ENCODE measurements around the gene TALDO1. TPM values are rescaled to one million over a fixed set of nuclear protein-coding genes. Genes with fewer than 3 reads are reported as not detected.

The TALDO1 gene
- total RNA-seq, 1 experiment from 2014 or later: 314 TPM

GRCh38 chr11:764322-765024 is 17.2 kb downstream of the TALDO1 start:
- CTCF ChIA-PET: interaction anchor here (1.3 to 7.1 kb wide), 4 partner anchors 9 to 152 kb away, joined by 3 to 94 read pairs (median 6); partner anchors contain the start of gene GATD1
- Mint-ChIP-seq H3K4me3 (no peak overlapping the region), H3K9me3 (no peaks in the 10 kb centered on the region), H3K4me1 (peaks cover 12% of the 10 kb centered on the region), H3K27me3 (ENCODE audit: low read depth) (no peaks in the 10 kb centered on the region), H3K36me3 (peaks cover 39% of the 10 kb centered on the region), H3K27ac (peak overlapping the region; percentile 38; the same call in 1 of the 2 replicates)
- POLR2A ChIA-PET: interaction anchor here (1.0 to 2.0 kb wide), 2 partner anchors 12 to 40 kb away, joined by 3 to 10 read pairs; partner anchors contain the start of gene GATD1
- DNase-seq (ENCODE audit: low spot score) (no peak), ATAC-seq (no peak)
- TF ChIP-seq ETV6 (CRISPR knock-in tag; IDR thresholded peaks at IDR 0.05): no peak
- TF ChIP-seq NFATC4 (CRISPR knock-in tag; IDR thresholded peaks at IDR 0.05): no peak
- TF ChIP-seq ZNF423 (CRISPR knock-in tag; IDR thresholded peaks at IDR 0.05): 0 out of 2 replicates have a peak, but pooled peaks have one; percentile 11
- TF ChIP-seq, protein P1, sequence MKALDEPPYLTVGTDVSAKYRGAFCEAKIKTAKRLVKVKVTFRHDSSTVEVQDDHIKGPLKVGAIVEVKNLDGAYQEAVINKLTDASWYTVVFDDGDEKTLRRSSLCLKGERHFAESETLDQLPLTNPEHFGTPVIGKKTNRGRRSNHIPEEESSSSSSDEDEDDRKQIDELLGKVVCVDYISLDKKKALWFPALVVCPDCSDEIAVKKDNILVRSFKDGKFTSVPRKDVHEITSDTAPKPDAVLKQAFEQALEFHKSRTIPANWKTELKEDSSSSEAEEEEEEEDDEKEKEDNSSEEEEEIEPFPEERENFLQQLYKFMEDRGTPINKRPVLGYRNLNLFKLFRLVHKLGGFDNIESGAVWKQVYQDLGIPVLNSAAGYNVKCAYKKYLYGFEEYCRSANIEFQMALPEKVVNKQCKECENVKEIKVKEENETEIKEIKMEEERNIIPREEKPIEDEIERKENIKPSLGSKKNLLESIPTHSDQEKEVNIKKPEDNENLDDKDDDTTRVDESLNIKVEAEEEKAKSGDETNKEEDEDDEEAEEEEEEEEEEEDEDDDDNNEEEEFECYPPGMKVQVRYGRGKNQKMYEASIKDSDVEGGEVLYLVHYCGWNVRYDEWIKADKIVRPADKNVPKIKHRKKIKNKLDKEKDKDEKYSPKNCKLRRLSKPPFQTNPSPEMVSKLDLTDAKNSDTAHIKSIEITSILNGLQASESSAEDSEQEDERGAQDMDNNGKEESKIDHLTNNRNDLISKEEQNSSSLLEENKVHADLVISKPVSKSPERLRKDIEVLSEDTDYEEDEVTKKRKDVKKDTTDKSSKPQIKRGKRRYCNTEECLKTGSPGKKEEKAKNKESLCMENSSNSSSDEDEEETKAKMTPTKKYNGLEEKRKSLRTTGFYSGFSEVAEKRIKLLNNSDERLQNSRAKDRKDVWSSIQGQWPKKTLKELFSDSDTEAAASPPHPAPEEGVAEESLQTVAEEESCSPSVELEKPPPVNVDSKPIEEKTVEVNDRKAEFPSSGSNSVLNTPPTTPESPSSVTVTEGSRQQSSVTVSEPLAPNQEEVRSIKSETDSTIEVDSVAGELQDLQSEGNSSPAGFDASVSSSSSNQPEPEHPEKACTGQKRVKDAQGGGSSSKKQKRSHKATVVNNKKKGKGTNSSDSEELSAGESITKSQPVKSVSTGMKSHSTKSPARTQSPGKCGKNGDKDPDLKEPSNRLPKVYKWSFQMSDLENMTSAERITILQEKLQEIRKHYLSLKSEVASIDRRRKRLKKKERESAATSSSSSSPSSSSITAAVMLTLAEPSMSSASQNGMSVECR (CRISPR knock-in tag; IDR thresholded peaks at IDR 0.05; ENCODE audit: borderline replicate concordance): no peak

- ATAC-seq: peak; percentile 57
- no peaks in the 10 kb centered on the region for H3K9me3 Mint-ChIP-seq
- peak; percentile 82 for DNase-seq (ENCODE audit: low spot score)
- POLR2A ChIA-PET: interaction anchor here (1.0 kb wide), 1 partner anchor 41 kb away, joined by 3 read pairs; no protein-coding TSS in a partner anchor
- H3K4me1 Mint-ChIP-seq: peaks cover 12% of the 10 kb centered on the region
- CTCF ChIA-PET: interaction anchor here (0.6 to 7.1 kb wide), 7 partner anchors 10 to 211 kb away, joined by 3 to 94 read pairs (median 4); no protein-coding TSS in a partner anchor
- H3K27ac Mint-ChIP-seq: no peak overlapping the region; the same call in 1 of the 2 replicates
- H3K27me3 Mint-ChIP-seq (ENCODE audit: low read depth): no peaks in the 10 kb centered on the region
- no peak overlapping the region for H3K4me3 Mint-ChIP-seq
- peaks cover 40% of the 10 kb centered on the region for H3K36me3 Mint-ChIP-seq
- TF ChIP-seq, protein P2, sequence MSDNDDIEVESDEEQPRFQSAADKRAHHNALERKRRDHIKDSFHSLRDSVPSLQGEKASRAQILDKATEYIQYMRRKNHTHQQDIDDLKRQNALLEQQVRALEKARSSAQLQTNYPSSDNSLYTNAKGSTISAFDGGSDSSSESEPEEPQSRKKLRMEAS (CRISPR knock-in tag; IDR thresholded peaks at IDR 0.05): 0 out of 2 replicates have a peak, but pooled peaks have one; percentile 14
- TF ChIP-seq, protein P3, sequence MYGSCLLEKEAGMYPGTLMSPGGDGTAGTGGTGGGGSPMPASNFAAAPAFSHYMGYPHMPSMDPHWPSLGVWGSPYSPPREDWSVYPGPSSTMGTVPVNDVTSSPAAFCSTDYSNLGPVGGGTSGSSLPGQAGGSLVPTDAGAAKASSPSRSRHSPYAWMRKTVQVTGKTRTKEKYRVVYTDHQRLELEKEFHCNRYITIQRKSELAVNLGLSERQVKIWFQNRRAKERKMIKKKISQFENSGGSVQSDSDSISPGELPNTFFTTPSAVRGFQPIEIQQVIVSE (CRISPR knock-in tag; IDR thresholded peaks at IDR 0.05; ENCODE audit: borderline replicate concordance): no peak
- TF ChIP-seq ZNF121 (CRISPR knock-in tag; IDR thresholded peaks at IDR 0.05): peak; percentile 49; the same call in 1 of the 2 replicates
- peak; percentile 77; the same call in 1 of the 2 replicates for TF ChIP-seq EMX1 (CRISPR knock-in tag; IDR thresholded peaks at IDR 0.05)
- TF ChIP-seq CBFB (CRISPR knock-in tag; IDR thresholded peaks at IDR 0.05; ENCODE audit: low read depth): no peak
- TF ChIP-seq ZNF416 (CRISPR knock-in tag; IDR thresholded peaks at IDR 0.05): peak; percentile 65
- no peak for TF ChIP-seq FOXP1 (CRISPR knock-in tag; IDR thresholded peaks at IDR 0.05; ENCODE audit: borderline replicate concordance)
- TF ChIP-seq ZNF671 (CRISPR knock-in tag; IDR thresholded peaks at IDR 0.05): 0 out of 2 replicates have a peak, but pooled peaks have one; percentile 6
- no peak for TF ChIP-seq ZNF396 (CRISPR knock-in tag; IDR thresholded peaks at IDR 0.05; ENCODE audit: borderline replicate concordance)
- no peak for TF ChIP-seq NR1H2 (CRISPR knock-in tag; IDR thresholded peaks at IDR 0.05)
- TF ChIP-seq CTCF (IDR thresholded peaks at IDR 0.05): peak; percentile 50
- 0 out of 2 replicates have a peak, but pooled peaks have one; percentile 47 for TF ChIP-seq SP1 (CRISPR knock-in tag; conservative IDR thresholded peaks at IDR 0.05)
- 0 out of 2 replicates have a peak, but pooled peaks have one; percentile 6 for TF ChIP-seq HMGA2 (CRISPR knock-in tag; IDR thresholded peaks at IDR 0.05)
- TF ChIP-seq ATF1 (CRISPR knock-in tag; IDR thresholded peaks at IDR 0.05): no peak
- no peak for TF ChIP-seq OVOL2 (CRISPR knock-in tag; IDR thresholded peaks at IDR 0.05; ENCODE audit: borderline replicate concordance)
- no peak for TF ChIP-seq ZNF425 (CRISPR knock-in tag; conservative IDR thresholded peaks at IDR 0.05)
- 0 out of 2 replicates have a peak, but pooled peaks have one; percentile 52 for TF ChIP-seq TEAD1 (CRISPR knock-in tag; IDR thresholded peaks at IDR 0.05)
- TF ChIP-seq CREB1 (CRISPR knock-in tag; IDR thresholded peaks at IDR 0.05): no peak
Observed at GRCh38 chr11:765025-765801, 17.9 kb downstream of the TALDO1 start.

Data from WTC11 (cell line).